Measurements from ENCODE around the gene GZMH. TPM values are rescaled to one million over a fixed set of nuclear protein-coding genes. Genes with fewer than 3 reads are reported as not detected.

GZMH gene
- total RNA-seq (2014; rRNA removed; shearing (Covaris generic)) = not detected in 2 replicates

GRCh38 chr14:24609655-24610344 lies at the start of gene GZMH:
Gene GZMH, minus strand, starts transcription at chr14:24609685. Its CDS starts 72 bp downstream, at chr14:24609613.

GRCh38 chr14:24634158-24634557 lies 24.7 kb upstream of the GZMH start, which contains the start of gene GZMB:
Gene GZMB, minus strand, starts transcription at chr14:24634190. Its CDS starts 30 bp downstream, at chr14:24634160.

GRCh38 chr14:24576182-24576581 lies 33.3 kb downstream of the GZMH start, which contains the start of gene CTSG:
Gene CTSG, minus strand, starts transcription at chr14:24576250. Its CDS starts 27 bp downstream, at chr14:24576223.

Other genes starting within 250 kb of the GZMH start
- 8.6 and 12.2 TPM in 2 replicates for gene NFATC4, start 241.5 kb downstream of the GZMH start, total RNA-seq (2014; rRNA removed; shearing (Covaris generic))
- gene NYNRIN, start 210.7 kb downstream of the GZMH start, total RNA-seq (2014; rRNA removed; shearing (Covaris generic)) = 0.23 and 0.37 TPM in 2 replicates
- gene CBLN3, start 180.0 kb downstream of the GZMH start, total RNA-seq (2014; rRNA removed; shearing (Covaris generic)) = 0.75 and 0.96 TPM in 2 replicates
- gene KHNYN, start 179.7 kb downstream of the GZMH start, total RNA-seq (2014; rRNA removed; shearing (Covaris generic)) = 52.5 and 52.6 TPM in 2 replicates
- gene SDR39U1, start 166.9 kb downstream of the GZMH start, total RNA-seq (2014; rRNA removed; shearing (Covaris generic)) = 21.4 and 22.5 TPM in 2 replicates
- gene CMA1, start 101.4 kb downstream of the GZMH start, total RNA-seq (2014; rRNA removed; shearing (Covaris generic)) = not detected in 2 replicates
- not detected in 2 replicates for gene CTSG, start 33.4 kb downstream of the GZMH start, total RNA-seq (2014; rRNA removed; shearing (Covaris generic))
- not detected in 2 replicates for gene GZMB, start 24.5 kb upstream of the GZMH start, total RNA-seq (2014; rRNA removed; shearing (Covaris generic))

Data from A375 (cell line).